ENCODE results near the gene CSNK1A1.
"Not testable (repeated sequence)": the region's sequence is repeated elsewhere in the genome, so short reads cannot be mapped to it uniquely, and the experiment has no call there.

Gene CSNK1A1

GRCh38 chr5:149551227-149552037, at the start of gene CSNK1A1:
Gene CSNK1A1, minus strand, starts transcription at chr5:149551439. Its CDS starts 475 bp downstream, at chr5:149550964.
- peak; percentile 93 for DNase-seq (ENCODE audit: low read depth)

GRCh38 chr5:149600932-149601331, 49.7 kb upstream of the CSNK1A1 start:
- DNase-seq (ENCODE audit: low read depth): no peak

- DNase-seq (ENCODE audit: low read depth): no peak
Observed at GRCh38 chr5:149599375-149599774, 48.1 kb upstream of the CSNK1A1 start.

DNA sequence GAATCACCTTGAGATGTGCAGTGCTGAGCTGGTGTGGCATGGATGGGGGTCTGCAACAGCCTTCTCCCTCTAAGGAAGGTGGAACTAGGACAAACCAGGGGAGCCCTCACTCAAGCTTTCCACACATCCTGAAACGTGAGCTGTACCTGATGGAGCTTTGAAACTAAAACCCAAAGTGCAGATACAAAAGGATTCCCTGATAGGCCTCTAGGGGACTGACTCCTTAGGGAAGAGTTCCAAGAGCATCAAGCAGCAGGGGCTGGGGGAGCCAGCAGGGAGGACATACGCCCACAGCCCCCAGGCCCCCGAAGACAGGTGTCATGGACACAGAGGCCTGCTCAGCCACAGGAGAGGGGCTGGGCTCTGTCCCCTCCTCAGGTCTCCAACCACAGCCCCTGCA, 47.7 kb upstream of the CSNK1A1 start:
- no peak for DNase-seq (ENCODE audit: low read depth)

- DNase-seq (ENCODE audit: low read depth): not testable (repeated sequence)
Observed at GRCh38 chr5:149598234-149598633, 47.0 kb upstream of the CSNK1A1 start.

- no peak for DNase-seq (ENCODE audit: low read depth)
Observed at GRCh38 chr5:149597618-149598017, 46.4 kb upstream of the CSNK1A1 start.

GRCh38 chr5:149596712-149597111, 45.5 kb upstream of the CSNK1A1 start:
- DNase-seq (ENCODE audit: low read depth): no peak

GRCh38 chr5:149595105-149595504, 43.9 kb upstream of the CSNK1A1 start:
- not testable (repeated sequence) for DNase-seq (ENCODE audit: low read depth)

GRCh38 chr5:149594206-149594895, 43.1 kb upstream of the CSNK1A1 start:
- no peak for DNase-seq (ENCODE audit: low read depth)

GRCh38 chr5:149593370-149593769, 42.1 kb upstream of the CSNK1A1 start:
- no peak for DNase-seq (ENCODE audit: low read depth)

DNA sequence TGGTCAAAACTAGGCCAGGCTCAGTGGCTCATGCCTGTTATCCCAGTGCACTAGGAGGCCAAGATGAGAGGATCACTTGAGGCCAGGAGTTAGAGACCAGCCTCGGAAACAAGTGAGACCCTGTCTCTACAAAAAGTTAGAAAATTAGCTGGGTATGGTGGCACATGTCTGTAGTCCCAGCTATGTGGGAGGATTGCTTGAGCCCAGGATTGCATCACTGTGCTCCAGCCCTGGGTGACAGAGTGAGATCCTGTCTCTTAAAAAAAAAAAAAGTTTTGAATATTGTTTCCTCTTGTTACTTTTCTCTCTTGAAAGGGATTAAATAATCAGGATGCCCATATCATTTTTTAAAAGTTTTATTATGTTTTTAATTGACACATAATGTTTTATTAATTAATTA, 37.7 kb upstream of the CSNK1A1 start:
- no peak for DNase-seq (ENCODE audit: low read depth)

- DNase-seq (ENCODE audit: low read depth): no peak
Observed at GRCh38 chr5:149586708-149587318, 35.6 kb upstream of the CSNK1A1 start.

GRCh38 chr5:149585910-149586309, 34.7 kb upstream of the CSNK1A1 start:
- no peak for DNase-seq (ENCODE audit: low read depth)

- DNase-seq (ENCODE audit: low read depth): no peak
Observed at GRCh38 chr5:149584121-149584520, 32.9 kb upstream of the CSNK1A1 start.

DNA sequence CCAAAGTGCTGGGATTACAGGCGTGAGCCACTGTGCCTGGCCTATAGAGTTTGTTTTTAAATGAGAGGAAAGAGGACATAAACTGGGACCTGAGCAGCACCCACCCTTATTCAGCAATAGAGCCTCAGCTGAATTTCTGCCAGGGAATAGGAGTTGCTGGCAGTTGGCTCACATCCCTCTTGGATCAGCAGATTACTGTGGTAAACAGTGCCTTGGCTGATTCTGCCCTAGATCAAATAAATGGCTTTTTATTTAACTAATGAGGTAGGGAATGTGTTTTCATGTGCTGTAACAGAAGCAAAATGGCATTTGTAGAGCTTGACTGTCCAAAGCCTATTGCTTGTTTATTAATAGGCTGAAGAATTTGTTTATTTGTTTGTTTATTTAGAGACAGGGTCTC, 32.2 kb upstream of the CSNK1A1 start:
- no peak for DNase-seq (ENCODE audit: low read depth)

- DNase-seq (ENCODE audit: low read depth): no peak
Observed at GRCh38 chr5:149581931-149582768, 30.9 kb upstream of the CSNK1A1 start.

- no peak for DNase-seq (ENCODE audit: low read depth)
Observed at GRCh38 chr5:149581192-149581861, 30.1 kb upstream of the CSNK1A1 start, which contains the start of gene ARHGEF37. Gene ARHGEF37, plus strand, starts transcription at chr5:149581498. Its CDS starts 16,272 bp downstream, at chr5:149597770.

DNA sequence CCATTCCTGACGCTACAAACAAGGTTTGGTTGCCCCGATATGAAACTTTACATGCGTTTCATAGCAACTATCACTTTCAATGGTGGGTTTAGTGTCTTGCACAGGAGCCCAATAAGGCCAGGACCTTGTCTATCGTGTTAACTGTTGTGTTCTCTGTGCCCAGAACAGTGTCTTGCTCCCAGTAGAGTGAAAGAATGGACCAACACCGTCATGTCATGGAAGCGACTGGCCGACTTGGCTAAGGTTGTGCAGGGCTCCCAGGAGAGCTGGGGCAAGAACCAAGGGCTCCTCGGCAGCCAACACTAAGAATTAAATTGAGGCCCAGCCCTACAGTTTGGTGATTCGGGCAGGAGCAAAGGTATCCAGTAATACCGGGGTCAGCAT, 29.6 kb upstream of the CSNK1A1 start:
- no peak for DNase-seq (ENCODE audit: low read depth)

- DNase-seq (ENCODE audit: low read depth): no peak
Observed at GRCh38 chr5:149578896-149579295, 27.7 kb upstream of the CSNK1A1 start.

DNA sequence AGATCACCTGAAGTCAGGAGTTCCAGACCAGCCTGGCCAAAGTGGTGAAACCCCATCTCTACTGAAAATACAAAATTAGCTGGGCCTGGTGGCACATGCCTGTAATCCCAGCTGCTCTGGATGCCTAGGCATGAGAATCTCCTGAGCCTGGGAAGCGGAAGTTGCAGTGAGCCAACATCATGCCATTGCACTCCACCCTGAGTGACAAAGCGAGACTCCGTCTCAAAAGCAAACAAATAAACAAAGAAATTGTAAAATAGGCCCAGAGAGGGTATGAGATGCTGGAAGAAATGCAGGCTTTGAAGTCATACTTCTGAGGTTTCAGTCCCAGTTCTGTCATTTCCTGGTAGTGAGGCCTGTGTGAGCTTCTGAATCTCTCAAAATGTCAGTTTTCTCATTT, 24.8 kb upstream of the CSNK1A1 start:
- DNase-seq (ENCODE audit: low read depth): no peak

DNA sequence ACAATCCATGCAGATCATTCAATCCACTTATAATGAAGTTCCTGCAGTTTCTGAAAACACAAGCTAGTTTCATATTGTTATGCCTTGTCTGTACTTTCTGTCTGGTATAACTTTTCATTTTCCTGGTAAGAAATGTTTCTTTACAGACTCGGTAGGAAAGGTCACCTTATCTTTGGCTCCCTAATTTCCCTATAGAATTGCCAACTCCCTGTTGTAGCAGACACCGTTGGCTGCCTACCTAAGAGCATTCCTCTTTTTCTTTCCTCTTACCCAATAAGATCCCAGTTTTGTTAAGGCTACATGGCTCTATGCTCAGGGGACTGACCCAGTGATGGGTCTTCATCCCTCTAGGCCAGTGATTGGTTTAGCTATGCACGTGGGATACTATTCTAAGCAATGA, 23.9 kb upstream of the CSNK1A1 start:
- no peak for DNase-seq (ENCODE audit: low read depth)

Measured in HS-5 (cell line).